IMR-90 (cell line): ENCODE measurements around the gene SCN1B.

Experiments
- BHLHE40 ChIP-seq: fragments of 150-350 bp; IDR thresholded peaks from 2 replicates; pipeline ENCODE4 v1.6.1; 2016; ENCODE audit warnings: mild to moderate bottlenecking, low read depth, low read length
- CEBPB ChIP-seq: IDR thresholded peaks from 2 replicates; pipeline ENCODE4 v1.6.1; 2012; ENCODE audit warnings: low read depth, low read length, improper control_type of control experiment
- FOS ChIP-seq: fragments of 150-350 bp; IDR thresholded peaks from 2 replicates; pipeline ENCODE4 v1.6.1; 2016; ENCODE audit warnings: low read depth, low read length
- MAFK ChIP-seq: IDR thresholded peaks from 2 replicates; pipeline ENCODE4 v1.6.1; 2012; ENCODE audit warnings: low read depth, low read length, improper control_type of control experiment
- MAZ ChIP-seq: IDR thresholded peaks from 2 replicates; pipeline ENCODE4 v1.6.1; 2012; ENCODE audit warnings: low read depth, mild to moderate bottlenecking, low read length, improper control_type of control experiment, moderate library complexity, borderline replicate concordance
- MXI1 ChIP-seq: IDR thresholded peaks from 2 replicates; pipeline ENCODE4 v1.6.1; 2012; ENCODE audit warnings: low read depth, mild to moderate bottlenecking, low read length, moderate library complexity, borderline replicate concordance
- POLR2A ChIP-seq: IDR thresholded peaks from 2 replicates; pipeline ENCODE4 v1.6.1; 2012; ENCODE audit warnings: mild to moderate bottlenecking, low read depth, low read length
- RAD21 ChIP-seq: IDR thresholded peaks from 2 replicates; pipeline ENCODE4 v1.6.1; 2012; ENCODE audit warnings: low read length, improper control_type of control experiment
- RCOR1 ChIP-seq: IDR thresholded peaks from 2 replicates; pipeline ENCODE4 v1.6.1; 2012; ENCODE audit warnings: mild to moderate bottlenecking, low read length, improper control_type of control experiment; ENCODE audit not compliant: insufficient replicate concordance
- RFX5 ChIP-seq: IDR thresholded peaks from 2 replicates; pipeline ENCODE4 v1.8.0; 2012; ENCODE audit warnings: low read depth, mild to moderate bottlenecking, low read length, moderate library complexity
- TF ChIP-seq, protein P1 (sequence below): conservative IDR thresholded peaks from 2 replicates; pipeline ENCODE4 v1.5.1; 2012; ENCODE audit warnings: mild to moderate bottlenecking, low read depth, low read length, improper control_type of control experiment
- TF ChIP-seq, protein P2 (sequence below): fragments of 150-350 bp; IDR thresholded peaks from 2 replicates; pipeline ENCODE4 v1.6.1; 2017; ENCODE audit warnings: mild to moderate bottlenecking, antibody characterized with exemption, low read length, low read depth

DNA sequence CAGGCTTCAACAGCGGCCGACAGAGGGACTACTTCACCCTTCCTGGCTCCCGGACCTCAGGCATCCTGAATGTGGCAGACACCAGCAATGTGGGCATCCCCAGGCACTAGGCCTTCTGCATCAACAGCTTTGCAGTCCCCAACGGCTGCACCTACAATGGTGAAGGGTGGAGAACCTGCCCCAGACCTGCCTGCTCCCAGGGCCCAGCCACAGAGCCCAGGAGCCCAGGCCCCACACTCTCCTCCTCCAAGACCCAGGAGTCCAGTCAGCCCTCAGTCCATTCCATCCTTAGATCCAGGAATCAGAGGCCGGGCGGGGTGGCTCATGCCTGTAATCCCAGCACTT, 45.7 kb downstream of the SCN1B start:
- TF ChIP-seq RCOR1 (no peak), MAFK (no peak), POLR2A (no peak), RAD21 (no peak), CEBPB (no peak), BHLHE40 (no peak), MXI1 (no peak), RFX5 (no peak), MAZ (no peak), FOS (no peak)
- TF ChIP-seq, protein P1, sequence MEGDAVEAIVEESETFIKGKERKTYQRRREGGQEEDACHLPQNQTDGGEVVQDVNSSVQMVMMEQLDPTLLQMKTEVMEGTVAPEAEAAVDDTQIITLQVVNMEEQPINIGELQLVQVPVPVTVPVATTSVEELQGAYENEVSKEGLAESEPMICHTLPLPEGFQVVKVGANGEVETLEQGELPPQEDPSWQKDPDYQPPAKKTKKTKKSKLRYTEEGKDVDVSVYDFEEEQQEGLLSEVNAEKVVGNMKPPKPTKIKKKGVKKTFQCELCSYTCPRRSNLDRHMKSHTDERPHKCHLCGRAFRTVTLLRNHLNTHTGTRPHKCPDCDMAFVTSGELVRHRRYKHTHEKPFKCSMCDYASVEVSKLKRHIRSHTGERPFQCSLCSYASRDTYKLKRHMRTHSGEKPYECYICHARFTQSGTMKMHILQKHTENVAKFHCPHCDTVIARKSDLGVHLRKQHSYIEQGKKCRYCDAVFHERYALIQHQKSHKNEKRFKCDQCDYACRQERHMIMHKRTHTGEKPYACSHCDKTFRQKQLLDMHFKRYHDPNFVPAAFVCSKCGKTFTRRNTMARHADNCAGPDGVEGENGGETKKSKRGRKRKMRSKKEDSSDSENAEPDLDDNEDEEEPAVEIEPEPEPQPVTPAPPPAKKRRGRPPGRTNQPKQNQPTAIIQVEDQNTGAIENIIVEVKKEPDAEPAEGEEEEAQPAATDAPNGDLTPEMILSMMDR, result no peak
- TF ChIP-seq, protein P2, sequence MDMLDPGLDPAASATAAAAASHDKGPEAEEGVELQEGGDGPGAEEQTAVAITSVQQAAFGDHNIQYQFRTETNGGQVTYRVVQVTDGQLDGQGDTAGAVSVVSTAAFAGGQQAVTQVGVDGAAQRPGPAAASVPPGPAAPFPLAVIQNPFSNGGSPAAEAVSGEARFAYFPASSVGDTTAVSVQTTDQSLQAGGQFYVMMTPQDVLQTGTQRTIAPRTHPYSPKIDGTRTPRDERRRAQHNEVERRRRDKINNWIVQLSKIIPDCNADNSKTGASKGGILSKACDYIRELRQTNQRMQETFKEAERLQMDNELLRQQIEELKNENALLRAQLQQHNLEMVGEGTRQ, result no peak
